HG03354 (cell line): ENCODE data around the gene FOXL2.

Experiments used
- ATAC-seq: cut with Tn5 transposase; IDR thresholded peaks from one replicate; pipeline ENCODE4 v1.9.1; 2021; ENCODE audit warnings: mild to moderate bottlenecking; ENCODE audit not compliant: unreplicated experiment, poor library complexity, severe bottlenecking

FOXL2 gene

GRCh38 chr3:138947495-138948121 is 671 bp upstream of the FOXL2 start:
- ATAC-seq = no peak

GRCh38 chr3:138945709-138946662 is 951 bp downstream of the FOXL2 start:
- ATAC-seq = no peak

- ATAC-seq = no peak
Observed at GRCh38 chr3:138944929-138945708, 1.8 kb downstream of the FOXL2 start.

GRCh38 chr3:138944654-138944928 is 2.3 kb downstream of the FOXL2 start:
- no peak for ATAC-seq

- no peak for ATAC-seq
Observed at GRCh38 chr3:138943724-138944653, 2.9 kb downstream of the FOXL2 start.

GRCh38 chr3:138942861-138943623 is 3.9 kb downstream of the FOXL2 start:
- ATAC-seq = no peak

GRCh38 chr3:138942271-138942670 is 4.7 kb downstream of the FOXL2 start:
- ATAC-seq = no peak

- ATAC-seq = no peak
Observed at GRCh38 chr3:138941259-138941885, 5.6 kb downstream of the FOXL2 start.

GRCh38 chr3:138940446-138940845 is 6.5 kb downstream of the FOXL2 start:
- ATAC-seq = no peak

- ATAC-seq = no peak
Observed at GRCh38 chr3:138939561-138940241, 7.2 kb downstream of the FOXL2 start.

GRCh38 chr3:138938877-138939560 is 7.9 kb downstream of the FOXL2 start:
- no peak for ATAC-seq

GRCh38 chr3:138938056-138938876 is 8.7 kb downstream of the FOXL2 start:
- ATAC-seq = no peak

GRCh38 chr3:138937690-138938055 is 9.3 kb downstream of the FOXL2 start:
- ATAC-seq = no peak

- no peak for ATAC-seq
Observed at GRCh38 chr3:138936741-138937689, 9.9 kb downstream of the FOXL2 start.
